GM08714 (cell line): Measurements from ENCODE around the gene ANXA8L1.
"Not testable (repeated sequence)": the region's sequence is repeated elsewhere in the genome, so short reads cannot be mapped to it uniquely, and the experiment has no call there.

ENCODE experiments used
- H3K4me3 ChIP-seq: fragments of 200-500 bp; sonication (Bioruptor generic); 2 replicates; pipeline ENCODE4 v1.5.1; 2014; ENCODE audit warnings: mild to moderate bottlenecking, low read length, inconsistent platforms

Gene ANXA8L1

GRCh38 chr10:46396441-46397279, 21.1 kb downstream of the ANXA8L1 start:
- H3K4me3 ChIP-seq: not testable (repeated sequence)

GRCh38 chr10:46397767-46398166, 22.2 kb downstream of the ANXA8L1 start:
- not testable (repeated sequence) for H3K4me3 ChIP-seq

GRCh38 chr10:46398212-46398886, 22.8 kb downstream of the ANXA8L1 start:
- not testable (repeated sequence) for H3K4me3 ChIP-seq

- not testable (repeated sequence) for H3K4me3 ChIP-seq
These were observed 34.0 kb downstream of the ANXA8L1 start for GRCh38 chr10:46409556-46409955.

- H3K4me3 ChIP-seq: not testable (repeated sequence)
These were observed 35.5 kb downstream of the ANXA8L1 start for GRCh38 chr10:46411123-46411522.

GRCh38 chr10:46412665-46413064, 37.1 kb downstream of the ANXA8L1 start:
- not testable (repeated sequence) for H3K4me3 ChIP-seq

- H3K4me3 ChIP-seq: not testable (repeated sequence)
These were observed 39.7 kb downstream of the ANXA8L1 start for GRCh38 chr10:46415291-46415690.

GRCh38 chr10:46418283-46418682, 42.7 kb downstream of the ANXA8L1 start:
- not testable (repeated sequence) for H3K4me3 ChIP-seq

- H3K4me3 ChIP-seq: not testable (repeated sequence)
These were observed 44.2 kb downstream of the ANXA8L1 start for GRCh38 chr10:46419570-46420379.

- H3K4me3 ChIP-seq: not testable (repeated sequence)
These were observed 48.0 kb downstream of the ANXA8L1 start for GRCh38 chr10:46423550-46423949.

- H3K4me3 ChIP-seq: not testable (repeated sequence)
These were observed 65.4 kb downstream of the ANXA8L1 start for GRCh38 chr10:46440942-46441341.
